ENCODE data around the gene ERV3-1. TPM values are rescaled to one million over a fixed set of nuclear protein-coding genes. Genes with fewer than 3 reads are reported as not detected.
A peak's percentile ranks its signal among the peaks of the same experiment; 100 is the strongest.
"Not testable (repeated sequence)": the region's sequence is repeated elsewhere in the genome, so short reads cannot be mapped to it uniquely, and the experiment has no call there.

ERV3-1 gene
- polyA plus RNA-seq, 1 donor from 2014 or later = 48.5 TPM

DNA sequence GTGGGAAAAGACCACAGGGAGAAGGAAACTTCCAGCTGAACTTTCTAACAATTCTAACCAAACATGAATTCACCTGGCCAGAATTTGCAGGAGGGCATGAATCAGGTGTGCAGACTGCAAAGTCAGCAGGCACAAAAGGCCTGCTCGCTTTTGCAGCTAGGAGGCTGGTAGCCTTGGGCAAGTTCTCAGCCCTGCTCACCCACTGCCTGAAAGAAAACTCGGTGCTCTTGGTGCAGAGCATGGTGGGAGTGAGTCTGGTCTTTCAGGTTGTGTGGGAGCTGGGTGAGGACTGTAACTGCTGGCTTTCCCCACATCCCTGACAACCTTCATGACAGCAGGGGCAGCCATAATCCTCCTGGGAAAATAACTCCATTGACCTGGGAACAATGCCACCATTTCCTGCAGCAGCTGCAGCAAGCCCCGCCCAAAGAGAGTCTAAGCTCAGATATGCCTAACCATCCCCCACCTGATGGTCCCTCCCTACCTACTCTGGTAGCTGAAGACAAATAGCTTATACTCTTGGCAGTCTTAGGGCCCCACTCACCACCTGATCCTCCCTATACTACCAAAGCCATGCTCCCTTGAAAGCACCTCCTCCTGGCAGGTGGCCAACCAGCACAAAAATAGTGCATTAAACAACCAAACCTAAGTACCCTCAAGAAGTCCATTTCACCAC, 47.3 kb downstream of the ERV3-1 start:
- H3K27me3 ChIP-seq (ENCODE audit: insufficient read depth, low read depth, low read length) = no peaks in the 10 kb centered on the region
- TF ChIP-seq TAF1 (IDR thresholded peaks at IDR 0.05; ENCODE audit: low read depth) = no peak
- TF ChIP-seq SMC3 (conservative IDR thresholded peaks at IDR 0.05; ENCODE audit: poor library complexity) = no peak
- TF ChIP-seq MXI1 (conservative IDR thresholded peaks at IDR 0.05; ENCODE audit: poor library complexity, severe bottlenecking) = no peak
- H3K79me2 ChIP-seq (replicated peaks; ENCODE audit: insufficient read depth, low read length) = no peaks in the 10 kb centered on the region
- H3K9ac ChIP-seq (ENCODE audit: low read length) = no peak overlapping the region
- H3K4me3 ChIP-seq (ENCODE audit: low read length) = no peak overlapping the region
- H3K4me2 ChIP-seq (ENCODE audit: low read length) = no peak overlapping the region
- no peaks in the 10 kb centered on the region for H3K9me2 ChIP-seq (ENCODE audit: insufficient read depth, low read length)
- peaks cover 3% of the 10 kb centered on the region for H3K9me3 ChIP-seq (ENCODE audit: low read length)
- no peaks in the 10 kb centered on the region for H4K20me1 ChIP-seq (ENCODE audit: insufficient read depth)
- no peaks in the 10 kb centered on the region for H3F3A ChIP-seq (ENCODE audit: insufficient read depth, low read length, poor library complexity, severe bottlenecking)
- H2AFZ ChIP-seq (ENCODE audit: low read depth, low read length) = no peak overlapping the region
- H3K36me3 ChIP-seq (ENCODE audit: insufficient read depth, low read length) = no peaks in the 10 kb centered on the region
- H3K27ac ChIP-seq (ENCODE audit: low read length) = no peak overlapping the region

DNA sequence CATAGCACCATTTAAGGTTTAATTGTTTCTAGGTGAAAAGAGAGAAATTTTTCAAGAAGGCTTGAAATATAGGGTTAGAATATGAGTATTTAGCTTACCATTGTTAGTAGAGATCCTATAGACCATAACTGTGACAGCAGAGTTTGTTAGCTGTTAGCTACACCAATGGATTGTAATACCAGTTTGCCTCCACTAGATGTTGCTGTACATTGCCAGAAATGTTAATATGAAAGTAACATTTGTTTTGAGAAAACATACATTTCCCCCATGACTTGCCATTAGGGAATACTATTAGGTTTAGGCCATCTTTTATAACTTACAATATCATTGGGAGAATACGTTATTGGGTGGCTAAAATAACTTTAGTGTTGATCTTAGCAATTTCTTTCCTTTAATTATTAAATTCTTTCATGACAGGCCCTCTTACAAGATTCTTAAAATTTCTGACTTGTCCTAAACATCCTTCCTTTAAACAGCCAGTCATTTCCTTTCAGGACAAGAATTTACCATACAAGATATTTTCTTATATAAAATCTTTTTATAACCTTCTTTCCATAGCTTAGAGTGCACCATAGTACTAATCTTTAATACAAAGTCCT, 55.1 kb downstream of the ERV3-1 start:
- H3K79me2 ChIP-seq (replicated peaks; ENCODE audit: insufficient read depth, low read length) = no peaks in the 10 kb centered on the region
- H3F3A ChIP-seq (ENCODE audit: insufficient read depth, low read length, poor library complexity, severe bottlenecking) = no peaks in the 10 kb centered on the region
- H2AFZ ChIP-seq (ENCODE audit: low read depth, low read length) = no peak overlapping the region
- no peak overlapping the region for H3K9ac ChIP-seq (ENCODE audit: low read length)
- TF ChIP-seq, protein P1, sequence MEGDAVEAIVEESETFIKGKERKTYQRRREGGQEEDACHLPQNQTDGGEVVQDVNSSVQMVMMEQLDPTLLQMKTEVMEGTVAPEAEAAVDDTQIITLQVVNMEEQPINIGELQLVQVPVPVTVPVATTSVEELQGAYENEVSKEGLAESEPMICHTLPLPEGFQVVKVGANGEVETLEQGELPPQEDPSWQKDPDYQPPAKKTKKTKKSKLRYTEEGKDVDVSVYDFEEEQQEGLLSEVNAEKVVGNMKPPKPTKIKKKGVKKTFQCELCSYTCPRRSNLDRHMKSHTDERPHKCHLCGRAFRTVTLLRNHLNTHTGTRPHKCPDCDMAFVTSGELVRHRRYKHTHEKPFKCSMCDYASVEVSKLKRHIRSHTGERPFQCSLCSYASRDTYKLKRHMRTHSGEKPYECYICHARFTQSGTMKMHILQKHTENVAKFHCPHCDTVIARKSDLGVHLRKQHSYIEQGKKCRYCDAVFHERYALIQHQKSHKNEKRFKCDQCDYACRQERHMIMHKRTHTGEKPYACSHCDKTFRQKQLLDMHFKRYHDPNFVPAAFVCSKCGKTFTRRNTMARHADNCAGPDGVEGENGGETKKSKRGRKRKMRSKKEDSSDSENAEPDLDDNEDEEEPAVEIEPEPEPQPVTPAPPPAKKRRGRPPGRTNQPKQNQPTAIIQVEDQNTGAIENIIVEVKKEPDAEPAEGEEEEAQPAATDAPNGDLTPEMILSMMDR (IDR thresholded peaks at IDR 0.05; ENCODE audit: poor library complexity, severe bottlenecking) = peak; percentile 83
- peak; percentile 83 for TF ChIP-seq RAD21 (conservative IDR thresholded peaks at IDR 0.05)
- no peak for TF ChIP-seq EZH2 (IDR thresholded peaks at IDR 0.05; ENCODE audit: borderline replicate concordance, insufficient read depth, low read length, poor library complexity, severe bottlenecking)
- no peak for TF ChIP-seq MXI1 (conservative IDR thresholded peaks at IDR 0.05; ENCODE audit: poor library complexity, severe bottlenecking)
- peak; percentile 78 for TF ChIP-seq SMC3 (conservative IDR thresholded peaks at IDR 0.05; ENCODE audit: poor library complexity)
- TF ChIP-seq TAF1 (IDR thresholded peaks at IDR 0.05; ENCODE audit: low read depth) = no peak
- TF ChIP-seq, protein P2, sequence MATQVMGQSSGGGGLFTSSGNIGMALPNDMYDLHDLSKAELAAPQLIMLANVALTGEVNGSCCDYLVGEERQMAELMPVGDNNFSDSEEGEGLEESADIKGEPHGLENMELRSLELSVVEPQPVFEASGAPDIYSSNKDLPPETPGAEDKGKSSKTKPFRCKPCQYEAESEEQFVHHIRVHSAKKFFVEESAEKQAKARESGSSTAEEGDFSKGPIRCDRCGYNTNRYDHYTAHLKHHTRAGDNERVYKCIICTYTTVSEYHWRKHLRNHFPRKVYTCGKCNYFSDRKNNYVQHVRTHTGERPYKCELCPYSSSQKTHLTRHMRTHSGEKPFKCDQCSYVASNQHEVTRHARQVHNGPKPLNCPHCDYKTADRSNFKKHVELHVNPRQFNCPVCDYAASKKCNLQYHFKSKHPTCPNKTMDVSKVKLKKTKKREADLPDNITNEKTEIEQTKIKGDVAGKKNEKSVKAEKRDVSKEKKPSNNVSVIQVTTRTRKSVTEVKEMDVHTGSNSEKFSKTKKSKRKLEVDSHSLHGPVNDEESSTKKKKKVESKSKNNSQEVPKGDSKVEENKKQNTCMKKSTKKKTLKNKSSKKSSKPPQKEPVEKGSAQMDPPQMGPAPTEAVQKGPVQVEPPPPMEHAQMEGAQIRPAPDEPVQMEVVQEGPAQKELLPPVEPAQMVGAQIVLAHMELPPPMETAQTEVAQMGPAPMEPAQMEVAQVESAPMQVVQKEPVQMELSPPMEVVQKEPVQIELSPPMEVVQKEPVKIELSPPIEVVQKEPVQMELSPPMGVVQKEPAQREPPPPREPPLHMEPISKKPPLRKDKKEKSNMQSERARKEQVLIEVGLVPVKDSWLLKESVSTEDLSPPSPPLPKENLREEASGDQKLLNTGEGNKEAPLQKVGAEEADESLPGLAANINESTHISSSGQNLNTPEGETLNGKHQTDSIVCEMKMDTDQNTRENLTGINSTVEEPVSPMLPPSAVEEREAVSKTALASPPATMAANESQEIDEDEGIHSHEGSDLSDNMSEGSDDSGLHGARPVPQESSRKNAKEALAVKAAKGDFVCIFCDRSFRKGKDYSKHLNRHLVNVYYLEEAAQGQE (IDR thresholded peaks at IDR 0.05; ENCODE audit: borderline replicate concordance) = no peak
- H3K9me3 ChIP-seq (ENCODE audit: low read length) = peaks cover 3% of the 10 kb centered on the region
- H3K4me3 ChIP-seq (ENCODE audit: low read length) = no peak overlapping the region
- no peaks in the 10 kb centered on the region for H3K36me3 ChIP-seq (ENCODE audit: insufficient read depth, low read length)
- no peak overlapping the region for H3K27ac ChIP-seq (ENCODE audit: low read length)
- no peaks in the 10 kb centered on the region for H3K9me2 ChIP-seq (ENCODE audit: insufficient read depth, low read length)
- no peak overlapping the region for H3K4me2 ChIP-seq (ENCODE audit: low read length)
- H3K27me3 ChIP-seq (ENCODE audit: insufficient read depth, low read depth, low read length) = peaks cover 13% of the 10 kb centered on the region
- no peaks in the 10 kb centered on the region for H4K20me1 ChIP-seq (ENCODE audit: insufficient read depth)

DNA sequence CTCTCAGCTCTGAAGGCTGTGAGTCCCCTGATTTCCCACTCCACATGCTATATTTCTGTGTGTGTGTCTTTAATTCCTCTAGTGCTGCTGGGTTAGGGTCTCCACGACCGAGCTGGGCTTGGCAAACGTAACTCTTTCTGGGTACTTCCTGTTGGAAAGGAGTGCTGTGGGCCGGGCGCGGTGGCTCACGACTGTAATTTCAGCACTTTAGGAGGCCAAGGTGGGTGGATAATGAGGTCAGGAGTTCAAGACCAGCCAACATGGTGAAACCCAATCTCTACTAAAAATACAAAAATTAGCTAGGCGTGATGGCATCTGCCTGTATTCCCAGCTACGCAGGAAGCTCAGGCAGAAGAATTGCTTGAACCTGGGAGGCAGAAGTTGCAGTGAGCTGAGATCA, 55.8 kb downstream of the ERV3-1 start:
- not testable (repeated sequence) for H3K79me2 ChIP-seq (replicated peaks; ENCODE audit: insufficient read depth, low read length); H3K9me2 ChIP-seq (ENCODE audit: insufficient read depth, low read length); H3K9ac ChIP-seq (ENCODE audit: low read length); H3K9me3 ChIP-seq (ENCODE audit: low read length); H2AFZ ChIP-seq (ENCODE audit: low read depth, low read length); H3K36me3 ChIP-seq (ENCODE audit: insufficient read depth, low read length); H4K20me1 ChIP-seq (ENCODE audit: insufficient read depth); H3K4me3 ChIP-seq (ENCODE audit: low read length); H3F3A ChIP-seq (ENCODE audit: insufficient read depth, low read length, poor library complexity, severe bottlenecking); H3K27ac ChIP-seq (ENCODE audit: low read length); H3K4me2 ChIP-seq (ENCODE audit: low read length)
- H3K27me3 ChIP-seq (ENCODE audit: insufficient read depth, low read depth, low read length) = peaks cover 13% of the 10 kb centered on the region

DNA sequence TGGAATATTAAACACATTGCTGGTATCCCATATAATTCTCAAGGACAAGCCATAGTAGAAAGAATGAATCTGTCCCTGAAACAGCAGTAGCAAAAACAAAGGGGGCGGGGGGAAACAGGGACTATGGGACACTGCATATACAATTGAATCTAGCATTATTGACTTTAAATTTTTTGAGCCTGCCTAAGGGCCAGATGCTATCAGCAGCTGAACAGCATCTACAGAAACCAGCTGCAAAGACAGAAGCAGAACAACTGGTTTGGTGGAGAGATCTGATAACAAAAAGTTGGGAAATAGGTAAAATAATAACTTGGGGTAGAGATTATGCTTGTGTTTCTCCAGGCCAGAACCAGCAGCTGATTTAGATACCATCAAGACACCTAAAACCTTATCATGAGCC, 57.7 kb downstream of the ERV3-1 start:
- peaks cover 13% of the 10 kb centered on the region for H3K27me3 ChIP-seq (ENCODE audit: insufficient read depth, low read depth, low read length)
- H3K4me2 ChIP-seq (ENCODE audit: low read length); H4K20me1 ChIP-seq (ENCODE audit: insufficient read depth); H3K9me2 ChIP-seq (ENCODE audit: insufficient read depth, low read length); H3K36me3 ChIP-seq (ENCODE audit: insufficient read depth, low read length); H3K4me3 ChIP-seq (ENCODE audit: low read length); H2AFZ ChIP-seq (ENCODE audit: low read depth, low read length); H3K79me2 ChIP-seq (replicated peaks; ENCODE audit: insufficient read depth, low read length); H3K9me3 ChIP-seq (ENCODE audit: low read length); H3K27ac ChIP-seq (ENCODE audit: low read length); H3K9ac ChIP-seq (ENCODE audit: low read length); H3F3A ChIP-seq (ENCODE audit: insufficient read depth, low read length, poor library complexity, severe bottlenecking): not testable (repeated sequence)
